ENCODE results near the gene ALG1.
"Not testable (repeated sequence)": the region's sequence is repeated elsewhere in the genome, so short reads cannot be mapped to it uniquely, and the experiment has no call there.

DNA sequence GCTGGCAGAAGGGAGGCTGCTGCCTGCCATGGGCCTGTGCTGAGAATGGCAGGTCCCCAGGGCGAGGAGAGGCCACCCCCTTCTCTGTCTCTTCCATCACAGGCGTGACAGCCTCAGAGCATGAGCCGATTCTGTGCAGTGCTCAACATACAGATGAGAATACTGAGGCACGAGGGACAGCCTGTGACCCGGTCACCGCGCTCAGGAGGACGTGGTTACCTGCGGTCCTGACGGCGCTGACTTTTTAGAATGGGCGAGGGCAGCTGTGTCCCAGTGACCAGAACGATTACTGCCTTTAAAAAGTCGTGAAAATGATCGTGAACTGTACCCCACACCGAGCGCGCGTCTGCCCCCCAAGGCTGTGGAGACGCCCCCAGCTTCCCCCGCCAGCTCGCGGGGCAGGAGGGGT is 25.4 kb downstream of the ALG1 start:
- TF ChIP-seq POLR2AphosphoS5 (IDR thresholded peaks at IDR 0.05; ENCODE audit: low read depth, low read length); CTCF (IDR thresholded peaks at IDR 0.05); YY1 (IDR thresholded peaks at IDR 0.05; ENCODE audit: low read depth): not testable (repeated sequence)
